Activated CD4-positive, alpha-beta memory T cell treated with anti-CD3 and anti-CD28 coated beads for 36 hours (primary cell): ENCODE data around the gene CHIT1. TPM values are rescaled to one million over a fixed set of nuclear protein-coding genes. Genes with fewer than 3 reads are reported as not detected.

ENCODE experiments used
- CTCF ChIA-PET: fragments of 350-600 bp; sonication (Branson Sonifier 250); formaldehyde crosslinking; loops from one replicate; lab custom pipeline; 2021; ENCODE audit warnings: antibody characterized with exemption, inconsistent platforms; lab: Charles Lee
- POLR2A ChIA-PET: fragments of 350-600 bp; sonication (Branson Sonifier 250); formaldehyde crosslinking; loops from one replicate; lab custom pipeline; 2021; ENCODE audit warnings: antibody characterized with exemption; lab: Charles Lee
- DNase-seq: peaks from one replicate; pipeline ENCODE4 v3.0.0-alpha.2; 2020
- H3K27ac Mint-ChIP-seq: one replicate; pipeline ENCODE4 v1.8.0; 2021; ENCODE audit warnings: mixed read lengths
- H3K27me3 Mint-ChIP-seq: one replicate; pipeline ENCODE4 v1.8.0; 2021; ENCODE audit warnings: mixed read lengths
- H3K36me3 Mint-ChIP-seq: one replicate; pipeline ENCODE4 v1.8.0; 2021; ENCODE audit warnings: mixed read lengths
- H3K4me1 Mint-ChIP-seq: one replicate; pipeline ENCODE4 v1.8.0; 2021; ENCODE audit warnings: low read depth, mixed read lengths
- H3K4me3 Mint-ChIP-seq: one replicate; pipeline ENCODE4 v1.8.0; 2021; ENCODE audit warnings: mild to moderate bottlenecking, mixed read lengths
- H3K9me3 Mint-ChIP-seq: one replicate; pipeline ENCODE4 v1.8.0; 2021; ENCODE audit warnings: mixed read lengths
- intact Hi-C: fragments of 100-400 bp; cut with micrococcal nuclease; formaldehyde crosslinking; loops from one replicate; pipeline ENCODE4 v1.15.1; 2023
- total RNA-seq, 2 experiments: library from RNA; stranded (reverse); gene quantifications; one replicate each; pipeline ENCODE4 v1.2.3, GENCODE V29; 2021

The CHIT1 gene
- total RNA-seq, 2 experiments from 2014 or later: 0.19 to 0.53 TPM

- H3K27ac Mint-ChIP-seq: no peak within 1 kb of the TSS
- H3K27me3 Mint-ChIP-seq: peaks cover 4% of the 10 kb centered on the region
- no peak for DNase-seq
- no peak within 1 kb of the TSS for H3K4me3 Mint-ChIP-seq
- no peaks in the 10 kb centered on the region for H3K9me3 Mint-ChIP-seq
- CTCF ChIA-PET: interaction anchor here (0.7 kb wide), 1 partner anchor 14 kb away, joined by 4 read pairs; no protein-coding TSS in a partner anchor
- no peaks in the 10 kb centered on the region for H3K4me1 Mint-ChIP-seq
- intact Hi-C loops: no loop called here
- POLR2A ChIA-PET: no interaction called here
- H3K36me3 Mint-ChIP-seq: no peaks in the 10 kb centered on the region
Measured at GRCh38 chr1:203186446-203187303, 42.8 kb downstream of the CHIT1 start, which contains the start of gene CHI3L1. TSS of gene CHI3L1 (minus strand) at chr1:203186704. CDS start at chr1:203186623, 81 bp downstream.

DNA sequence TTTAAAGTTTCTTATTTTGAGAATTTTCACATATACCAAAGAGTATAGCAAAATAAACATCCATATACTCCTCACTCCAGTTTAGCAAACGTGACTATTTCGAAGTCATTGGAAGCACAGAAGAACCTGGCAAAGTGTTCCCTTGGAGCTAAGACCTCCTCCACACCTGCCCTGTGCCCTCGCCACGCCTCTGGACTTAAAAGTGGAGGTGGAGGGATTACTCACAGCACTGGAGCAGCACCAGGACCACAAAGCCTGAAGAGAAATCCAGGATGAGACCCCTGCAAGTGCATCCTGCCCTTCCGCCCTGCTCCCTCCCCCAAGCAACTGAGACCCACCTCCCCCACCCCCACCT is 43.4 kb downstream of the CHIT1 start:
- peaks cover 4% of the 10 kb centered on the region for H3K27me3 Mint-ChIP-seq
- no peaks in the 10 kb centered on the region for H3K4me1 Mint-ChIP-seq
- POLR2A ChIA-PET: no interaction called here
- H3K27ac Mint-ChIP-seq: no peak overlapping the region
- no peaks in the 10 kb centered on the region for H3K9me3 Mint-ChIP-seq
- CTCF ChIA-PET: interaction anchor here (0.7 kb wide), 1 partner anchor 13 kb away, joined by 4 read pairs; no protein-coding TSS in a partner anchor
- no peak overlapping the region for H3K4me3 Mint-ChIP-seq
- DNase-seq: no peak
- no peaks in the 10 kb centered on the region for H3K36me3 Mint-ChIP-seq
- intact Hi-C loops: no loop called here

DNA sequence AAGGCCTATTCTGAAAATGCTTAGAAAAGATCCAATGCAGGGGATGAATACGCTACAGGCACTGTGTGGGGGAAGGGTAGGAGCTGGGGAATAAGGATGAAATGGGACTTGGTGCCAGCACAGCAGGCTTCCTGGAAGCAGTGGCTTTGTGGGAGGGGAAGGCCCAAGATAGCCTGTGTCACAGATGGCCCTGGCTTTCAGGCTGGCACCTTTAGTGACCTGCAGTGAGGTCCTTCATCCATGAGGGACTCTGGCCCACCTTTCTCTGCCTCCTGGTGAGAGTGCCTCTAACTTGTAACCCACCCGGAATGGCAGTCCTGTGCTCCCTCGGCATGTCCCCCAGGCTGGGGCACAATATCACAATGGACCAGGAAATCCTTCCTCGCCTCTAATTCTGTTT is 43.9 kb downstream of the CHIT1 start:
- Mint-ChIP-seq H3K36me3 (no peaks in the 10 kb centered on the region), H3K27ac (no peak overlapping the region), H3K4me3 (no peak overlapping the region), H3K9me3 (no peaks in the 10 kb centered on the region), H3K27me3 (peaks cover 4% of the 10 kb centered on the region), H3K4me1 (no peaks in the 10 kb centered on the region)
- intact Hi-C loops: no loop called here
- ChIA-PET CTCF (no interaction called here), POLR2A (no interaction called here)
- DNase-seq: no peak

DNA sequence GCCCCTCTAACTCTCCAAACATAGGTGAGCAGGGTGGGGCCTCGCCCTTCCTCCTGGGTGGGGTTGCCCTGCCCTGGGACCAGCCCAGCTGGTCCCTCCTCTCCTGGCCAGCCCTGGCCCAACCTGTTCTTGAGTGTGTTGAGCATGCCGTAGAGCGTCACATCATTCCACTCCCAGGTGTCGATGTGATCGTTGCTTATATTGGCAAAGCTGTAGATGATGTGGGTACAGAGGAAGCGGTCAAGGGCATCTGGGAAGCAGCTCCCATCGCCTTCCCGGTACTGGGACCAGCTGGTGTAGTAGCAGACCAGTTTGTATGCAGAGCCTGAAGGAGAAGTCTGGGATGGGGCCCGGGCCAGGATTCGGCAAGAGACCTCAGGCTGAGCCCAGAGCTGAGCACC is 44.4 kb downstream of the CHIT1 start:
- Mint-ChIP-seq H3K27me3 (peaks cover 4% of the 10 kb centered on the region), H3K36me3 (no peaks in the 10 kb centered on the region), H3K27ac (no peak overlapping the region), H3K4me1 (no peaks in the 10 kb centered on the region), H3K4me3 (no peak overlapping the region), H3K9me3 (no peaks in the 10 kb centered on the region)
- no peak for DNase-seq
- intact Hi-C loops: no loop called here
- ChIA-PET CTCF (no interaction called here), POLR2A (no interaction called here)

DNA sequence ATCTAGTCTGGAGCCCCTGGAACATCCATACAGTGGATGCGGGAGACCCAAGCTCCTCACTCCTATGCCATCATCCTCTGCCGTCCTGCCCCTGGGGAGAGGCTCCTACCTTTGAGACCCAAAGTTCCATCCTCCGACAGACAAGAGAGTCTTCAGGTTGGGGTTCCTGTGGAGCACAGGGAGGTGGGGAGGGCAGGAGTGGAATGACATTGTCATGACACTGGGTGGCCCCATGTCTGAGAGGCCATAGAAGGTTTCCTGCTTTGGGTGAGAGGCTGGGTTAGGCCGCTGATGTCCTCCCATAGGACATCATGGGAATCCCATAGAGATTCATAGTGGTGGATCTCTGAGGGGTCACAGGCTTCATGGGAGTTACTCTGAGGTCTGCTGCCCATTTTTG is 45.0 kb downstream of the CHIT1 start:
- Mint-ChIP-seq H3K36me3 (no peaks in the 10 kb centered on the region), H3K9me3 (no peaks in the 10 kb centered on the region)
- CTCF ChIA-PET: no interaction called here

GRCh38 chr1:203183828-203184227 is 45.6 kb downstream of the CHIT1 start:
- ChIA-PET CTCF (interaction anchor here (3.1 kb wide), 1 partner anchor 12 kb away, joined by 14 read pairs; no protein-coding TSS in a partner anchor), POLR2A (no interaction called here)
- no peak overlapping the region for H3K27ac Mint-ChIP-seq
- DNase-seq: no peak
- intact Hi-C loops: no loop called here
- no peaks in the 10 kb centered on the region for H3K4me1 Mint-ChIP-seq
- no peaks in the 10 kb centered on the region for H3K9me3 Mint-ChIP-seq
- no peak overlapping the region for H3K4me3 Mint-ChIP-seq
- H3K27me3 Mint-ChIP-seq: peaks cover 2% of the 10 kb centered on the region
- H3K36me3 Mint-ChIP-seq: no peaks in the 10 kb centered on the region

More for the DNA sequence above, 45.0 kb downstream of the CHIT1 start:
- Mint-ChIP-seq H3K27me3 (peaks cover 2% of the 10 kb centered on the region), H3K4me3 (no peak overlapping the region), H3K27ac (no peak overlapping the region), H3K4me1 (no peaks in the 10 kb centered on the region)
- DNase-seq: no peak
- POLR2A ChIA-PET: no interaction called here
- intact Hi-C loops: no loop called here

DNA sequence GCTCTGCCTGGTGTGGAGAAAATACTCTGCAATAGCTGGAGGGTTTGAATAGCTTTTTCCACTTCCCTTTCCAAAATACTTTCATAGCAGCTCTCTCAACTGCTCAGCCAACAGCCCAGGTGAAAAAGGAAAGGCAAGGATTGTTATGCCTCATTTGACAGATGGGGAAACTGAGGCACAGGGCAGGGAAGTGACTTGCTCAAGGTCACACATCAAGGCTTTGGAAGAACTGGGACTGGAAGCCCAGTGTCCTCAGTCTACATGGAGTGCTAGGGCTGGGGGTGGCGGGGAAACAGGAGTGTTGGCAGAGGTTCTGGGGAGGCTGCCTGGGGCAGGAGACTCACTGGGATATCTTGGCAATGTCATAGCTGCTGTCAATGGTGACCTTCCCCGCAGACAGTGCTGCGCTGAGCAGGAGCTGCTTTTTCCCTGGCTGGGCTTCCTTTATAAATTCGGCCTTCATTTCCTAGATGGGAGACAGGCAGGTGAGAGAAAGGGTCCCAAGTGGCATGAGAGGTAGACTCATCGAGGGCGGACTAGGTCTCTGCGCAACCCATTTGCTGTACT is 47.0 kb downstream of the CHIT1 start:
- no peak for DNase-seq
- no peaks in the 10 kb centered on the region for H3K9me3 Mint-ChIP-seq
- H3K36me3 Mint-ChIP-seq: no peaks in the 10 kb centered on the region
- H3K4me3 Mint-ChIP-seq: no peak overlapping the region
- CTCF ChIA-PET: interaction anchor here (3.1 kb wide), 1 partner anchor 10 kb away, joined by 14 read pairs; no protein-coding TSS in a partner anchor
- POLR2A ChIA-PET: no interaction called here
- intact Hi-C loops: no loop called here
- H3K27ac Mint-ChIP-seq: no peak overlapping the region
- no peaks in the 10 kb centered on the region for H3K4me1 Mint-ChIP-seq
- peaks cover 1% of the 10 kb centered on the region for H3K27me3 Mint-ChIP-seq

GRCh38 chr1:203181586-203182386 is 47.7 kb downstream of the CHIT1 start:
- Mint-ChIP-seq H3K4me1 (no peaks in the 10 kb centered on the region), H3K4me3 (no peak overlapping the region), H3K27ac (no peak overlapping the region), H3K9me3 (no peaks in the 10 kb centered on the region), H3K27me3 (peaks cover 1% of the 10 kb centered on the region), H3K36me3 (no peaks in the 10 kb centered on the region)
- DNase-seq: no peak
- POLR2A ChIA-PET: no interaction called here
- CTCF ChIA-PET: interaction anchor here (1.1 to 3.1 kb wide), 2 partner anchors 10 to 142 kb away, joined by 3 to 14 read pairs; no protein-coding TSS in a partner anchor
- intact Hi-C loops: no loop called here

DNA sequence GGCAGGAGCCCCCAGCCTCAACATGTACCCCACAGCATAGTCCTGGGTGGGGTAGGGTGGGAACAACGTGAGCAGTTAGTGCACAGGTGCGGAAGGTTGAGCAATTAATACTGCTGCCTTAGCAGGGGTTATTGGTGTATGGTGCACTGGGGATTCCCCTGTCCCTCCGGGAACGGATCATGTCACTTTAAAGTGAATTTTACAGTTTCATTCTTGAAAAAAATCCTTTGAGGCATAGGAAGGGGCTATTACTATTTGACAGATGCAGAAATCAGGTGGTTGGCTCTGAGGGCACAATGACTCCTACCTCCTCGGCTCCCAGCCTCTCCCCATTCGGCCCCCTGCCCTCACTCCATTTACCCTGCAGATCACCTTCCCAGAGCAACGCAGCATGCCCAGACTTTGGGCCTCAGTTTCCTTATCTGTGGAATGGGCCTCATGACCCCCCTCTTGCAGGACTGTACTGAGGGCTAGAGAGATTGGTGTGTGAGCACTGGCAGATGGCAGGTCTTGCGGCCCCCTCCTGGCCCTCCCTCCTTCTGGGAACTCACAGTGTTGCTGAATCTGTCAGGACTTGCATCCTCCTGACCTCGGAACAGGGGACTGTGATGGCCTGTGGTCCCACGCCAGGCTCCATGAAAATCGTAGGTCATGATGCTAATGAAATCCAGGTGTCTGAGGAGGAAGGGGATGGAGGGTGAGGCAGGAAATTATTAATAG is 48.7 kb downstream of the CHIT1 start:
- intact Hi-C loops: no loop called here
- DNase-seq: no peak
- ChIA-PET CTCF (interaction anchor here (1.1 to 3.1 kb wide), 3 partner anchors 9 to 141 kb away, joined by 3 to 14 read pairs (median 3); no protein-coding TSS in a partner anchor), POLR2A (no interaction called here)
- Mint-ChIP-seq H3K9me3 (no peaks in the 10 kb centered on the region), H3K27me3 (peaks cover 1% of the 10 kb centered on the region), H3K4me1 (no peaks in the 10 kb centered on the region), H3K27ac (no peak overlapping the region), H3K36me3 (no peaks in the 10 kb centered on the region), H3K4me3 (no peak overlapping the region)

DNA sequence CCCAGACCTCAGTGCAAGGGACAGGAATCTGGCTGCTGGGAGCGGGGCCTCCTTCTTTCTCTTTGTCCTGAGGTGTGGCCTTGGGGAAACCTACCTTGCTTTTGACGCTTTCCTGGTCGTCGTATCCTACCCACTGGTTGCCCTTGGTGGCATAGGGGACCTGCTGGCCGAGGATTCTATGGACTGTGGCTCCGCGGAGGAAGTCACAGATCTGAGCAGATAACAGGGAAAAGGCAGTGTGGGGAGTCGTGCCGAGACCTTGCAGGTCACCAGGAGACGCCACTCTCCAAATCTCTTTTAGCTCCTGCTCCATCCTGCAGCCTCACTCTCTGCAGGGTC is 49.8 kb downstream of the CHIT1 start:
- Mint-ChIP-seq H3K9me3 (no peaks in the 10 kb centered on the region), H3K27ac (no peak overlapping the region), H3K4me3 (no peak overlapping the region), H3K36me3 (no peaks in the 10 kb centered on the region), H3K27me3 (peaks cover 1% of the 10 kb centered on the region), H3K4me1 (no peaks in the 10 kb centered on the region)
- DNase-seq: no peak
- ChIA-PET POLR2A (no interaction called here), CTCF (interaction anchor here (0.6 to 1.1 kb wide), 2 partner anchors 35 to 37 kb away, joined by 3 read pairs; no protein-coding TSS in a partner anchor)
- intact Hi-C loops: no loop called here

GRCh38 chr1:203178821-203179666 is 50.4 kb downstream of the CHIT1 start:
- Mint-ChIP-seq H3K4me1 (no peaks in the 10 kb centered on the region), H3K36me3 (no peaks in the 10 kb centered on the region), H3K27ac (no peak overlapping the region), H3K27me3 (peaks cover 1% of the 10 kb centered on the region), H3K4me3 (no peak overlapping the region), H3K9me3 (no peaks in the 10 kb centered on the region)
- CTCF ChIA-PET: interaction anchor here (0.6 to 0.7 kb wide), 2 partner anchors 9 to 36 kb away, joined by 3 read pairs; no protein-coding TSS in a partner anchor
- POLR2A ChIA-PET: no interaction called here
- DNase-seq: no peak
- intact Hi-C loops: no loop called here
